SK-N-SH (cell line): ENCODE measurements around the gene GALNT17.

Source experiments
- CHD2 ChIP-seq: fragments of 150-350 bp; IDR thresholded peaks from 2 replicates; pipeline ENCODE4 v1.6.1; 2018; ENCODE audit warnings: low read length; ENCODE audit not compliant: partially characterized antibody
- FOXJ3 ChIP-seq: sonication (generic); formaldehyde crosslinking; IDR thresholded peaks from 2 replicates; pipeline ENCODE4 v1.5.1; 2020; ENCODE audit warnings: mild to moderate bottlenecking, missing genetic modification reagents
- GABPA ChIP-seq: IDR thresholded peaks from 2 replicates; pipeline ENCODE4 v1.4.0; 2012; ENCODE audit warnings: low read depth, mild to moderate bottlenecking
- JUND ChIP-seq: IDR thresholded peaks from 2 replicates; pipeline ENCODE4 v1.4.0; 2012
- POLR2AphosphoS5 ChIP-seq: IDR thresholded peaks from 2 replicates; pipeline ENCODE4 v1.6.1; 2012; ENCODE audit warnings: low read depth, low read length
- TAF1 ChIP-seq: IDR thresholded peaks from 2 replicates; pipeline ENCODE4 v1.6.1; 2012; ENCODE audit warnings: low read depth, mild to moderate bottlenecking, low read length, moderate library complexity, borderline replicate concordance
- TEAD4 ChIP-seq: IDR thresholded peaks from 2 replicates; pipeline ENCODE4 v1.4.0; 2012; ENCODE audit warnings: mild to moderate bottlenecking, borderline replicate concordance; ENCODE audit not compliant: insufficient read depth
- TF ChIP-seq, protein P1 (sequence below): fragments of 200-600 bp; sonication (generic); IDR thresholded peaks from 2 replicates; pipeline ENCODE4 v1.6.1; 2017; ENCODE audit warnings: antibody characterized with exemption, mild to moderate bottlenecking, moderate library complexity
- TF ChIP-seq, protein P2 (sequence below): fragments of 150-350 bp; IDR thresholded peaks from 2 replicates; pipeline ENCODE4 v1.6.1; 2017; ENCODE audit warnings: antibody characterized with exemption, low read length, low read depth, borderline replicate concordance
- TF ChIP-seq, protein P3 (sequence below): IDR thresholded peaks from 2 replicates; pipeline ENCODE4 v1.6.1; 2012; ENCODE audit warnings: mild to moderate bottlenecking, low read depth, low read length, moderate library complexity
- TF ChIP-seq, protein P4 (sequence below): IDR thresholded peaks from 2 replicates; pipeline ENCODE4 v1.4.0; 2012; ENCODE audit warnings: low read depth
- TF ChIP-seq, protein P5 (sequence below): IDR thresholded peaks from 2 replicates; pipeline ENCODE4 v1.4.0; 2012; ENCODE audit warnings: low read depth, borderline replicate concordance

DNA sequence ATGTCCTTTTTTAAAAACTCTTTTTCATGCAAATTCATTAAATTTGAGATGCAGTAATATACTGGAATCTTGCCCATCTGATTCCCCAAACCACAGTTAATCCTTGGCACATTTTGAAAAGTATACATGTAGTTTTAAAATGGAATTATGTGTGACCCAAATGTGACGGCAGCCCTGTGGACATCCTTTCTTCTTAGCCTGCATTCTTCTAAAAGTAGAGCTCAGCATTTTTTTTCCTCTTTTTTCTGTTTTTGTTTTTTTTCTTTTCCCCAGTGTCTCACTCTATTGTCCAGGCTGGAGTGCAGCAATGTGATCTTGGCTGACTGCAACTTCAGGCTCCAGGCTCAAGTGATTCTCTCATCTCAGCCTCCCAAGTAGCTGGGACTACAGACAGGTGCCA lies 338.9 kb downstream of the GALNT17 start:
- TF ChIP-seq TEAD4 (no peak), TAF1 (no peak), POLR2AphosphoS5 (no peak), GABPA (no peak), CHD2 (no peak), JUND (no peak), FOXJ3 (CRISPR knock-in tag) (no peak)
- TF ChIP-seq, protein P1, sequence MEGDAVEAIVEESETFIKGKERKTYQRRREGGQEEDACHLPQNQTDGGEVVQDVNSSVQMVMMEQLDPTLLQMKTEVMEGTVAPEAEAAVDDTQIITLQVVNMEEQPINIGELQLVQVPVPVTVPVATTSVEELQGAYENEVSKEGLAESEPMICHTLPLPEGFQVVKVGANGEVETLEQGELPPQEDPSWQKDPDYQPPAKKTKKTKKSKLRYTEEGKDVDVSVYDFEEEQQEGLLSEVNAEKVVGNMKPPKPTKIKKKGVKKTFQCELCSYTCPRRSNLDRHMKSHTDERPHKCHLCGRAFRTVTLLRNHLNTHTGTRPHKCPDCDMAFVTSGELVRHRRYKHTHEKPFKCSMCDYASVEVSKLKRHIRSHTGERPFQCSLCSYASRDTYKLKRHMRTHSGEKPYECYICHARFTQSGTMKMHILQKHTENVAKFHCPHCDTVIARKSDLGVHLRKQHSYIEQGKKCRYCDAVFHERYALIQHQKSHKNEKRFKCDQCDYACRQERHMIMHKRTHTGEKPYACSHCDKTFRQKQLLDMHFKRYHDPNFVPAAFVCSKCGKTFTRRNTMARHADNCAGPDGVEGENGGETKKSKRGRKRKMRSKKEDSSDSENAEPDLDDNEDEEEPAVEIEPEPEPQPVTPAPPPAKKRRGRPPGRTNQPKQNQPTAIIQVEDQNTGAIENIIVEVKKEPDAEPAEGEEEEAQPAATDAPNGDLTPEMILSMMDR, result no peak
- TF ChIP-seq, protein P2, sequence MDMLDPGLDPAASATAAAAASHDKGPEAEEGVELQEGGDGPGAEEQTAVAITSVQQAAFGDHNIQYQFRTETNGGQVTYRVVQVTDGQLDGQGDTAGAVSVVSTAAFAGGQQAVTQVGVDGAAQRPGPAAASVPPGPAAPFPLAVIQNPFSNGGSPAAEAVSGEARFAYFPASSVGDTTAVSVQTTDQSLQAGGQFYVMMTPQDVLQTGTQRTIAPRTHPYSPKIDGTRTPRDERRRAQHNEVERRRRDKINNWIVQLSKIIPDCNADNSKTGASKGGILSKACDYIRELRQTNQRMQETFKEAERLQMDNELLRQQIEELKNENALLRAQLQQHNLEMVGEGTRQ, result no peak
- TF ChIP-seq, protein P3, sequence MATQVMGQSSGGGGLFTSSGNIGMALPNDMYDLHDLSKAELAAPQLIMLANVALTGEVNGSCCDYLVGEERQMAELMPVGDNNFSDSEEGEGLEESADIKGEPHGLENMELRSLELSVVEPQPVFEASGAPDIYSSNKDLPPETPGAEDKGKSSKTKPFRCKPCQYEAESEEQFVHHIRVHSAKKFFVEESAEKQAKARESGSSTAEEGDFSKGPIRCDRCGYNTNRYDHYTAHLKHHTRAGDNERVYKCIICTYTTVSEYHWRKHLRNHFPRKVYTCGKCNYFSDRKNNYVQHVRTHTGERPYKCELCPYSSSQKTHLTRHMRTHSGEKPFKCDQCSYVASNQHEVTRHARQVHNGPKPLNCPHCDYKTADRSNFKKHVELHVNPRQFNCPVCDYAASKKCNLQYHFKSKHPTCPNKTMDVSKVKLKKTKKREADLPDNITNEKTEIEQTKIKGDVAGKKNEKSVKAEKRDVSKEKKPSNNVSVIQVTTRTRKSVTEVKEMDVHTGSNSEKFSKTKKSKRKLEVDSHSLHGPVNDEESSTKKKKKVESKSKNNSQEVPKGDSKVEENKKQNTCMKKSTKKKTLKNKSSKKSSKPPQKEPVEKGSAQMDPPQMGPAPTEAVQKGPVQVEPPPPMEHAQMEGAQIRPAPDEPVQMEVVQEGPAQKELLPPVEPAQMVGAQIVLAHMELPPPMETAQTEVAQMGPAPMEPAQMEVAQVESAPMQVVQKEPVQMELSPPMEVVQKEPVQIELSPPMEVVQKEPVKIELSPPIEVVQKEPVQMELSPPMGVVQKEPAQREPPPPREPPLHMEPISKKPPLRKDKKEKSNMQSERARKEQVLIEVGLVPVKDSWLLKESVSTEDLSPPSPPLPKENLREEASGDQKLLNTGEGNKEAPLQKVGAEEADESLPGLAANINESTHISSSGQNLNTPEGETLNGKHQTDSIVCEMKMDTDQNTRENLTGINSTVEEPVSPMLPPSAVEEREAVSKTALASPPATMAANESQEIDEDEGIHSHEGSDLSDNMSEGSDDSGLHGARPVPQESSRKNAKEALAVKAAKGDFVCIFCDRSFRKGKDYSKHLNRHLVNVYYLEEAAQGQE, result no peak
- TF ChIP-seq, protein P4, sequence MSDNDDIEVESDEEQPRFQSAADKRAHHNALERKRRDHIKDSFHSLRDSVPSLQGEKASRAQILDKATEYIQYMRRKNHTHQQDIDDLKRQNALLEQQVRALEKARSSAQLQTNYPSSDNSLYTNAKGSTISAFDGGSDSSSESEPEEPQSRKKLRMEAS, result no peak
- TF ChIP-seq, protein P5, sequence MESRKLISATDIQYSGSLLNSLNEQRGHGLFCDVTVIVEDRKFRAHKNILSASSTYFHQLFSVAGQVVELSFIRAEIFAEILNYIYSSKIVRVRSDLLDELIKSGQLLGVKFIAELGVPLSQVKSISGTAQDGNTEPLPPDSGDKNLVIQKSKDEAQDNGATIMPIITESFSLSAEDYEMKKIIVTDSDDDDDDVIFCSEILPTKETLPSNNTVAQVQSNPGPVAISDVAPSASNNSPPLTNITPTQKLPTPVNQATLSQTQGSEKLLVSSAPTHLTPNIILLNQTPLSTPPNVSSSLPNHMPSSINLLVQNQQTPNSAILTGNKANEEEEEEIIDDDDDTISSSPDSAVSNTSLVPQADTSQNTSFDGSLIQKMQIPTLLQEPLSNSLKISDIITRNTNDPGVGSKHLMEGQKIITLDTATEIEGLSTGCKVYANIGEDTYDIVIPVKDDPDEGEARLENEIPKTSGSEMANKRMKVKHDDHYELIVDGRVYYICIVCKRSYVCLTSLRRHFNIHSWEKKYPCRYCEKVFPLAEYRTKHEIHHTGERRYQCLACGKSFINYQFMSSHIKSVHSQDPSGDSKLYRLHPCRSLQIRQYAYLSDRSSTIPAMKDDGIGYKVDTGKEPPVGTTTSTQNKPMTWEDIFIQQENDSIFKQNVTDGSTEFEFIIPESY, result no peak
